Stimulated activated naive CD8-positive, alpha-beta T cell treated with anti-CD3 and anti-CD28 coated beads, Interleukin-15, amount 100 ng/mL, for 72 hours (primary cell): ENCODE data around the gene SCPEP1.
"Not testable (repeated sequence)": the region's sequence is repeated elsewhere in the genome, so short reads cannot be mapped to it uniquely, and the experiment has no call there.

Source experiments
- ATAC-seq: fragments of 150-1000 bp; cut with Tn5 transposase; 2 replicates; pipeline ENCODE4 v1.10.0; 2021; ENCODE audit warnings: mild to moderate bottlenecking, moderate library complexity
- DNase-seq, 2 donors: peaks; one replicate each; pipeline ENCODE4 v3.0.0; 2021 to 2022
- H3K27ac Mint-ChIP-seq, 2 donors: one replicate each; pipeline ENCODE4 v1.8.0; 2022; ENCODE audit warnings: mild to moderate bottlenecking in 2 of 2, mixed read lengths in 2 of 2, moderate library complexity in 2 of 2
- H3K27me3 Mint-ChIP-seq: one replicate; pipeline ENCODE4 v1.8.0; 2022; ENCODE audit warnings: mixed read lengths
- H3K4me1 Mint-ChIP-seq: one replicate; pipeline ENCODE4 v1.8.0; 2022; ENCODE audit warnings: mild to moderate bottlenecking, mixed read lengths
- H3K4me3 Mint-ChIP-seq, 2 donors: one replicate each; pipeline ENCODE4 v1.8.0; 2022; ENCODE audit warnings: mild to moderate bottlenecking in 2 of 2, mixed read lengths in 2 of 2, moderate library complexity in 1 of 2
- H3K9me3 Mint-ChIP-seq, 2 donors: one replicate each; pipeline ENCODE4 v1.8.0; 2022; ENCODE audit warnings: mixed read lengths in 2 of 2

The SCPEP1 gene

DNA sequence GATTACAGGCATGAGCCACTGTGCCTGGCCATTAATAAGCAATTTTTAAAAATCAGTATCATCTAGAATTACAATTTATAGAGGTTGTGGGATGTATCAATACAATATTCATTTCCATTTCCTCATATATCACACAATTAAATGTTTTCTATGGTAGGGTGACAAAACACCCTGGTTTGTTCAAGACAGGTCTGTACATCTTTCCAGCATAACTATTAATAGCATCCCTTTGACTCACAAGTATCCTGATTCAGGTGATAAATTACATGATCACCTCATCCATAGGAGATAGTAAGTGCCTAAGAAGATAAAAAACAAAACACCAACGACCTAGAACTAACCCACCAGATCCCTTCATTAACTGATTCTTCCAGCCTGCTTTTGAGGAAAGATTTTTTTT, 30.2 kb upstream of the SCPEP1 start:
- H3K27ac Mint-ChIP-seq, result peak overlapping the region in 1 of 2 donors; percentile 67
- no peaks in the 10 kb centered on the region for H3K4me1 Mint-ChIP-seq
- H3K4me3 Mint-ChIP-seq, result no peak overlapping the region
- DNase-seq (no peak), ATAC-seq (no peak)
- H3K27me3 Mint-ChIP-seq, result no peaks in the 10 kb centered on the region
- H3K9me3 Mint-ChIP-seq, result no peaks in the 10 kb centered on the region

DNA sequence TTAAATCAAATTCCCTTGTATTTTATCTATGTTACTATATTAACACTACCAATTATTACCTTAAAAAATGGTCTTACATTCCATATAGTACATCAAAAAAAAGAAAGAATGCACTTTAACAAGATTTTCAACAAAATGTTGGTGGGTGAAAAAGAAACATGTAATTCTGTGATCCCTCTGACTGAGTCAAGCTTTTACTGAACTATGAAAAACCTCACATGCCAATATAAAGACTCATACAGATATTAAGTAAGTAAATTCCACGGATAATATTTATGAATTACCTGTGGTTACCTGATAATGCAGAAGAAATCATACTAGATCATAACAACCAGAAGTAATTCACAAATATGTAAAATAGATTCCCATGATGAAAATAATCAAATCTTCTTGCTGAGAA, 29.4 kb upstream of the SCPEP1 start:
- no peaks in the 10 kb centered on the region for H3K27me3 Mint-ChIP-seq
- DNase-seq (no peak), ATAC-seq (no peak)
- no peaks in the 10 kb centered on the region for H3K4me1 Mint-ChIP-seq
- H3K27ac Mint-ChIP-seq, result no peak overlapping the region
- no peak overlapping the region for H3K4me3 Mint-ChIP-seq
- H3K9me3 Mint-ChIP-seq, result no peaks in the 10 kb centered on the region

DNA sequence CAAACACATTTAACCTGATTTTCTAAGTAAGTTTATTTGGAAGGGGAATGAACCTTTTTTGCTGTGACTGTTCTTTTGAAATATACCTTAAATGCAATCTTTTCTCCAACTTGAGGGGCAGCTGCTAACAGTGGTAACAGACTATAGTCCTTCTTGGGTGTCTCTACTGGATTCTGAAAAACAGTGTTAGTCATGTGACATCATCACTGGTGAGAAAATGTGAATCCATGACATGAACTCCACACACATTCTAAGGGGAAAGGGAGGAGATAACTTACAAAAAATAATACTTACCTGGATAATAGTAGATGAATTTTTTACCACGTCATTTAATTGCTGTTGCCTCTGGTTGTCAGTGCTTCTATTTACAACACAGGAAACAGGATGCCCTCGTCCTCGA, 28.3 kb upstream of the SCPEP1 start:
- ATAC-seq, result no peak
- H3K27ac Mint-ChIP-seq, result no peak overlapping the region
- H3K9me3 Mint-ChIP-seq, result no peaks in the 10 kb centered on the region
- H3K4me1 Mint-ChIP-seq, result no peaks in the 10 kb centered on the region
- no peak overlapping the region for H3K4me3 Mint-ChIP-seq
- no peaks in the 10 kb centered on the region for H3K27me3 Mint-ChIP-seq
- no peak for DNase-seq

DNA sequence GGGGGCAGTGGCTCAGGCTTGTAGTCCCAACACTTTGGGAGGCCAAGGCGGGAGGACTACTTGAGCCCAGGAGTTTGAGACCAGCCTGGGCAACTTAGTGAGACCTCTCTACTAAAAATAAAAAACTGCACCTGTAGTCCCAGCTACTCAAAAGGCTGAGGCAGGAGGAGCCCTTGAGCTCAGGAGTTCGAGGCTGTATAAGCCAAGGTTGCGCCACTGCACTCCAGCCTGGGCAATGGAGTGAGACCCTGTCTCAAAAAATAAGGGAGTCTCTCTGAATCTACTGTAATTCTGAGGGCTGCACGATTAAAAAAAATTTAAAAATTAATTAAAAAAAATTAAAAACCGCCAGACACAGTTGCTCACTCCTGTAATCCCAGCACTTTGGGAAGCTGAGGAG, 20.9 kb upstream of the SCPEP1 start:
- no peak overlapping the region for H3K27ac Mint-ChIP-seq
- ATAC-seq (no peak), DNase-seq (no peak)
- peaks cover 14% of the 10 kb centered on the region for H3K4me1 Mint-ChIP-seq
- no peak overlapping the region for H3K4me3 Mint-ChIP-seq
- H3K27me3 Mint-ChIP-seq, result no peaks in the 10 kb centered on the region
- H3K9me3 Mint-ChIP-seq, result no peaks in the 10 kb centered on the region

DNA sequence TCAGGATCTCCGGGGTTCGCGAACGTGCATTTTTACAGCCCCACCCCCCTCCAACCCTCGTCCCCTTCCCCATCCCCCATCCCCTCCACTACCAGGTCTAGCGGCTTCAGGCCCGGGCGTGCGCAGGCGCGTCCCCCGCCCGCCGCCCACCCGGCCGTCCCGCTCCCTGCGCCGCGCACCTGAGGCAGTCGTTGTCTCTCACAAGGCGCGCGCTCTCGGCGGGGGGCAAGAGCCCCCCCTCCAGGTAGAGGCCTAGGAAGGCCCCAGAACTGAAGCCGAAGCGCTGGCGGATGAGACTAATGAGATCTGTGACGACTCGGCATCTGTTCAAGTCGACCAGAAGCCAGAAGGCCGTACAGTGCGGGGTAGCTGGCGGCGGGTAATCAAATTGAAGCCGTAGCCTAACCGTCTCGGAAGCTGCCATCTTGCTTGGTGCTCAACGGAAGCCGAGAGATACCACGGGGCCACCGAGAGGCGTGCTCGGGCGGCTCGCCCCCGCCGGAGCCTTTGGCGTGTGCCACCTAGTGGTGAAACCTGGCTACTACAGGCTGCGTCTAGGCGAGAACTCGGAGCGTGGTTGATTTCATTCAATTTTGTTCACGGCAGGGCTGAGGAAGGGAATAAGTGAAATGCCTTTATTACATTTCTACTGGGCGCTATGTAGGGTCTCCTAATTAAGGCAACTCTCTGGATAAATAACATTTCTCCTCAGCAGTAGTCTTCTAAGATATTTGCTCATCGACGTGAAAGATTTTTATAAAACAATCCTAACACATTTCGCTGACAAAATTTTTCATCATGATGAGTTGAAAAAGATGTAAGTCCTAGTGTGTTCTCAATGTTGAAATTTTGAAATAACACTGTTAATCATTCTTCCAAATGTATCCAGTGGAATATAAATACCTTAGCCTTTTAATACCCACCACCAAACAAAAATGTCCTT, 17.1 kb upstream of the SCPEP1 start, which contains the start of gene COIL:
TSS of gene COIL (minus strand) at position 455 of the 943 bp plus-strand sequence. CDS start at position 424, 31 bp downstream.
- Mint-ChIP-seq H3K4me1 (peaks cover 14% of the 10 kb centered on the region), H3K27me3 (no peaks in the 10 kb centered on the region), H3K4me3 (peak within 1 kb of the TSS; percentile 85 to 87), H3K27ac (peak within 1 kb of the TSS; percentile 93 to 94), H3K9me3 (no peaks in the 10 kb centered on the region)
- ATAC-seq (peak; percentile 99), DNase-seq (peak; percentile 92 to 94)

DNA sequence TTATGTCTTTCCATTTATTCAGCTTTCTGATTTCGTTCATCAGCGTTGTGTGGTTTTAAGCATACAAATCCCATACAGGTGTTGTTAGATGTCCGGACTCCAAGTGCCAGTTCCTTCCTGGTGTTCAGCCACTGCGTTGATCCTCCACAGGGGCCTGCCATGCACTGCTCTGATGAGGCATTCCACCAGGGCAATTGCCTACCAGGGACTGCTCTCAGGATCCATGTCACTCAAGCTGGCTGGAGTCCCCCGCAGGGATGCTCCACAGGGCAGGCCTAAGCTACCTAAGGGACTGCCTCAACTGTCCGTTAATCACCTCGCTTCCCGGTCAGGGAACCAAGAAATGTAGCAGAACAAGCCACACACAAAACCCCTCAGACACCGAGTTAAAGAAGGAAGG, 12.7 kb upstream of the SCPEP1 start:
- H3K27me3 Mint-ChIP-seq, H3K4me1 Mint-ChIP-seq, H3K4me3 Mint-ChIP-seq, DNase-seq, H3K27ac Mint-ChIP-seq, H3K9me3 Mint-ChIP-seq, ATAC-seq: not testable (repeated sequence)

DNA sequence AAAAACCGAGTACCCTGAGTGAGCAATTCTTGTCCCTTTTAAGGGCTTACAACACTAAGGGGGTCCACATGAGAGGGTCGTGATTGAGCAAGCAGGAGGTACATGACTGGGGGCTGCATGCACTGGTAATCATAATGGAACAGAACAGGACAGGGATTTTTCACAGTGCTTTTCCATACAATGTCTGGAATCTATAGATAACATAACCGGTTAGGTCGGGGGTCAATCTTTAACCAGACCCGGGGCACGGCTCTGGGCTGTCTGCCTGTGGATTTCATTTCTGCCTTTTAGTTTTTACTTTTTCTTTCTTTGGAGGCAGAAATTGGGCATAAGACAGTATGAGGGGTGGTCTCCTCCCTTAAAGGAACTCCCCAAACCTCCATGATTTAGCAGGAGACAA, 12.2 kb upstream of the SCPEP1 start:
- not testable (repeated sequence) for H3K9me3 Mint-ChIP-seq, ATAC-seq, H3K4me1 Mint-ChIP-seq, DNase-seq, H3K27ac Mint-ChIP-seq, H3K27me3 Mint-ChIP-seq, H3K4me3 Mint-ChIP-seq

DNA sequence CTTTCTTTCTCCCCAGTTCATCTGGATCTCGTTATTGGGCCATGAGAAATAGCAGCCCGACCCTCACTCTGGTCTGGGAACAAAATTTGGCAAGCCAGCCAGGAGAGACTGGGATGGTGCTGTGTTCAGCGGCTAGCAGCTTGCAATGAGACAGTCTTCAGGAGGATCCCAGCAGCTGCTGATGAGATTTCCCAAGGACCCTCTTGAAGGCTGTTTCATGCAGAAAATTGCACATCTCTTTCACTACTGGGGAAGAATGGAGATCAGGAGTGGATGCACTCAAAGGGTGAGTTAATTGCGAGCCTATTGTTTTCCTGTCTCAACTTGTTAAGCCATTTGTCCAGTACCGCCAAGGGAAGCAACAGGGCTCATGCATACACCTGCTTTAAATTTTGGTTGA, 11.6 kb upstream of the SCPEP1 start:
- Mint-ChIP-seq H3K4me1 (no peaks in the 10 kb centered on the region), H3K27me3 (no peaks in the 10 kb centered on the region), H3K4me3 (no peak overlapping the region), H3K27ac (no peak overlapping the region), H3K9me3 (no peaks in the 10 kb centered on the region)
- ATAC-seq (no peak), DNase-seq (no peak)

DNA sequence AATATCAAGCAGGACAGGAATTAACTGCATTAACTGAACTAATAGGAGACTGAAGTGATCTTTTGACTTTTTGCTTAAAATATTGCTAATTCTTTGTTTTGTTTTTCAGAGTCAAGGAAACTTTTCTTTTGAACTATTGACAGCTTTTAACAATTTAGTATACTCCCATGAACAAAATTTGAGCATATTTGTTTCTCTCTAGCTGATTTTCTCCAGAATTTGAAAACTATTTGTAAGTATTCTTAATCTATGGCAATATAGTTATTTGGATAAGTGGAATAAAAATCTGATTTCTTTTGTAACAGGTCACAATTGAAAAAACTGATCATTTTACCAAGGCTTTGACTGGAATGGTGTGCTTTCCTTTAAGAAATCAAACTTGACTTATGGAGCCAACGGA, 7.0 kb upstream of the SCPEP1 start:
- Mint-ChIP-seq H3K27ac (no peak overlapping the region), H3K4me1 (no peaks in the 10 kb centered on the region), H3K9me3 (no peaks in the 10 kb centered on the region), H3K4me3 (no peak overlapping the region), H3K27me3 (no peaks in the 10 kb centered on the region)
- ATAC-seq (no peak), DNase-seq (no peak)

DNA sequence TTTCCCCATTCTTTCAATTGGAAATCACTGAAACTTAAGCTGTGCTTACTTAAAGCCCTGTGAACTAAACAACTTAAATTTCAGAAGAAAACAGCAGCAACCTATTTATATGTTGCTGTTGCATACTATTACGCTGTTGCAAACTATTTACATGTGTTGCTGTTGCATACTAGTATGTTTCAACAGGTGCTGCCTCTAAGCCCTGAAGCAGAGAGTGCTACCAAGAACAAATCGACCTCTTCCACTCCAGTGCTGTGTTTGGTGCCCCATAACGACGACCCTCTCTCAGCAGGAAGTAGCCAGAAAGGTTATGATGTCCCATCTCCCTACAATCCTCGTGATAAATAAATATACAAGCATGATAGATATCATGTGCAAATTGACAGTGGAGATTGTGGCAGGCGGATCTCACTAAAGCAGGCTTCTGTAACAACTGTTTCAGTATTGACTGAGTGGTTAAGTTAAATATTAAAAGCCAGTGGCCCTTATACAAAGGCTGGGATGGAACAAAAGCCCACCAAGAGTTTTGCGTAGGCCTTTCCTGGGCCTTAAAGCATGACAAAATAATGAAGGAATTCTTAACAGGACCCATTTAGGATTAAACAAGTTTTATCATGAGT, 5.7 kb upstream of the SCPEP1 start:
- no peak overlapping the region for H3K27ac Mint-ChIP-seq
- H3K4me1 Mint-ChIP-seq, result peaks cover 7% of the 10 kb centered on the region
- DNase-seq (no peak), ATAC-seq (no peak)
- H3K4me3 Mint-ChIP-seq, result no peak overlapping the region
- no peaks in the 10 kb centered on the region for H3K9me3 Mint-ChIP-seq
- no peaks in the 10 kb centered on the region for H3K27me3 Mint-ChIP-seq

DNA sequence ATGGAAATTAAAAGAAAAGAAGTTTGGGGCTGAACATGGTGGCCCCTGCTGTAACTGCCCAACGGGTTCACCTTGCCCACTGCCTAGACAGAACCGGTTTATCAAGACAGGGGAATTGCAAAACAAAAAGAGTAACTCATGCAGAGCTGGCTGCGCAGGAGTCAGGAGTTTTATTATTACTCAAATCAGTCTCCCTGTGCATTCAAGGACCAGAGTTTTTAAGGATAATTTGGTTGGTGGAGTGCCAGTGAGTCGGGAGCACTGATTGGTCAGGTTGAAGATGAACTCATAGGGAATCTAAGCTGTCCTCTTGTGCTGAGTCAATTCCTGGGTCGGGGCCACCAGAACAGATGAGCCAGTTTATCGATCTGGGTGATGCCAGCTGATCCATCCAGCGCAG, 4.4 kb upstream of the SCPEP1 start:
- Mint-ChIP-seq H3K27ac (no peak overlapping the region), H3K4me1 (peaks cover 16% of the 10 kb centered on the region), H3K9me3 (no peaks in the 10 kb centered on the region), H3K27me3 (no peaks in the 10 kb centered on the region), H3K4me3 (no peak overlapping the region)
- DNase-seq (no peak), ATAC-seq (no peak)

DNA sequence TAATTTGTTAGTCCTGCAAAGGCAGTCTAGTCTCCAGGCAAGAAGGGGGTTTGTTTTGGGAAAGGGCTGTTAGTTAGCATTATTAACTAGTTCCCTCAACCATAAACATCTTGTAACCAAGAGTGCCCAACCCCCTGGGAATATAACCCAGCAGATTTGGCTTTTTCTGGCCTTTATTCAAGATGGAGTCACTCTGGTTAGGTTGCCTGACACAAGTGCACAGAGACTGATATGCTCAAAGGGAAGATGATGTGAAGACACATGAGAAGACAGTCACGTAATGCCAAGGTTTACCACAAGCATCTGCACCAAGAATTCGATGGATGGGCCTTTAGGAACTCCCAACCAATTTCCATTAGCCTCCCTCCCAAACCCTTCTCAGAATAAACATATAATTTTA, 3.9 kb upstream of the SCPEP1 start:
- Mint-ChIP-seq H3K9me3 (no peaks in the 10 kb centered on the region), H3K4me1 (peaks cover 21% of the 10 kb centered on the region), H3K27ac (no peak overlapping the region), H3K4me3 (no peak overlapping the region), H3K27me3 (no peaks in the 10 kb centered on the region)
- DNase-seq, result no peak
- ATAC-seq, result no peak

DNA sequence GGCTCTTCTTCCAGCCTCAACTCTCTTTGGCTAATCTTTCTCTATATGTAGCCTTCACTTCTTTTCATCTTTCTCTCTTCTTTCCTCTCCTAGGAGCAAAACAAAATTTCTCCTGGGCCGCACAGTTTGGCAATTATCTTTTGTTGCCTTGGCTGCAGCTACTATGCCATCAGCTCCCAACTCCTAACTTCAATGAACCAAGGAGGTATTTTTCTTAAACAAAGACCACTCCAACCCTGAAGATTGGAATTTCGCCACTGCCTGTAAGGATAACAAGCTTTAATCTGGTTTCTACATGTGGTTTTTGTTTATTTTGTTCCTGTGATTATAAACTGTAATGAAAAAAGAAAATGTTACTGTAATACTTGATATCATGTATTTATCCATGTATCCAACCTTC, 2.3 kb upstream of the SCPEP1 start:
- Mint-ChIP-seq H3K4me1 (peaks cover 30% of the 10 kb centered on the region), H3K9me3 (no peaks in the 10 kb centered on the region), H3K27ac (peak overlapping the region in 1 of 2 donors; percentile 73), H3K27me3 (no peaks in the 10 kb centered on the region), H3K4me3 (no peak overlapping the region)
- no peak for DNase-seq
- ATAC-seq, result no peak

DNA sequence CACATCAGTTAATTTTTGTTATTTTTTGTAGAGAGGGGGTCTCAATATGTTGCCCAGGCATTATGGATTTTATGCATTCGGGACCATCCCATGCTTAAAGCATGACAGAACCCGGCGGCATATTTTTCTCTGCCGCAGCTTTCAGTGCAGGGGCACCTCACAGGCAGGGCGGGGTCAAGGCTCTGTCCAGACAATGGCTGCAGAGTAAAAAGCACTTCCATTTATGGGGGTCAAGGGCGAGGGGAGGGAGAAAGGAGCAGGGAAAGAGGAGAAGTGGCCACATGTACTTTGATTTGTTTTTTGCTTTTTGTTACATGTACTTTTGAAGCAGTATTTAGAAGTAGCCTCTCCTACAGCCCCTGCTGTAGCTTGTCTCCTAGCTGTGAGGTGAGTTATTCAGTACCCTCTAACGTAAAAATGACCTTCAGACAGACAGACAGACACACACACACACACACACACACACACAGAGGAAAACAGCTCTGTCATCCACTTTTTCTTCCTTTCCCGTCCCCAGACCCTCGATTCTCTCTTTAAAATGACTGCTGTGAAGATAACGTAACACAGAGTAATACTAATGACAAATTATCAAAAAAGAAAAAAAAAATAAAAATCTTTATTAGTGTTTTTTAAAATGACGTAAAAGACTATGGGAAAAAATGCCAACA, 856 bp upstream of the SCPEP1 start:
- no peak for ATAC-seq
- Mint-ChIP-seq H3K4me3 (peak overlapping the region; percentile 69 to 78), H3K4me1 (peaks cover 30% of the 10 kb centered on the region), H3K27me3 (no peaks in the 10 kb centered on the region), H3K27ac (peak overlapping the region in 1 of 2 donors; percentile 96), H3K9me3 (no peaks in the 10 kb centered on the region)
- no peak for DNase-seq

DNA sequence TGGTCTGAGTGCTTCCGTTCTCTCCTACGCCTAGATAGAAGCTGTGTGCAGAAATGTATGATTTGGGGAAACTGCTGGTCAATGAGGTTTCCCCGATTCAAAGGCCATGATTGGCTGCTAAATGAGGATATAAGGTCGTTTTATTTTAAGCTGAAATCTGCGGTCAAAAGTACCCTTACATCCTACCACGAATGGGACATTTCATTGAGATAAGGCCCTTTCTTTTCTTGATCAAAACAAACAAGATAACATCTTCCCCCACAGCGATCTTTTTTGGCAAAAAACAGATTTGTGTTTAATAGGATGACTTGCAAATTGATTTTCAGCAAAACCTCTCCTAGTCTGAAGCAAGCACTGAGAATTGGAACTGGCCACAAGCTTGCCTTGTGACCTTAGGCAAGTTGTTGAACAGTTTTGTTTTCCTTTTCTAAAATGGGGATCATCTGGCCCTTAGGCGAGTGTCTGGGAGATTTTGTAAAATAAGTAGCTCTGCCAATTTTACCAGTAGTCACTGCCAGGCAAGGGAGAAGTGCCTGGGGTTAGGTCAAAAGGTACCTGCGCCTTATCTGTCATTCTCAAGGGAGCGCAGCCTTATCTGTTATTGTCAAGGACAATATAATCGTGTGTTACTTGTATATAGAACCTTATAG, 635 bp downstream of the SCPEP1 start:
- no peaks in the 10 kb centered on the region for H3K27me3 Mint-ChIP-seq
- DNase-seq, result no peak

More for the DNA sequence above, 635 bp downstream of the SCPEP1 start:
- Mint-ChIP-seq H3K9me3 (no peaks in the 10 kb centered on the region), H3K4me1 (peaks cover 30% of the 10 kb centered on the region), H3K27ac (peak overlapping the region; percentile 93 to 97), H3K4me3 (peak overlapping the region; percentile 94 to 99)
- peak; percentile 49 for ATAC-seq
